HG03175 (cell line): ENCODE measurements around the gene TSFM.
"Not testable (repeated sequence)": the region's sequence is repeated elsewhere in the genome, so short reads cannot be mapped to it uniquely, and the experiment has no call there.

Experiments
- ATAC-seq: cut with Tn5 transposase; IDR thresholded peaks from one replicate; pipeline ENCODE4 v1.9.1; 2021; ENCODE audit warnings: mild to moderate bottlenecking, moderate library complexity; ENCODE audit not compliant: unreplicated experiment

The TSFM gene

DNA sequence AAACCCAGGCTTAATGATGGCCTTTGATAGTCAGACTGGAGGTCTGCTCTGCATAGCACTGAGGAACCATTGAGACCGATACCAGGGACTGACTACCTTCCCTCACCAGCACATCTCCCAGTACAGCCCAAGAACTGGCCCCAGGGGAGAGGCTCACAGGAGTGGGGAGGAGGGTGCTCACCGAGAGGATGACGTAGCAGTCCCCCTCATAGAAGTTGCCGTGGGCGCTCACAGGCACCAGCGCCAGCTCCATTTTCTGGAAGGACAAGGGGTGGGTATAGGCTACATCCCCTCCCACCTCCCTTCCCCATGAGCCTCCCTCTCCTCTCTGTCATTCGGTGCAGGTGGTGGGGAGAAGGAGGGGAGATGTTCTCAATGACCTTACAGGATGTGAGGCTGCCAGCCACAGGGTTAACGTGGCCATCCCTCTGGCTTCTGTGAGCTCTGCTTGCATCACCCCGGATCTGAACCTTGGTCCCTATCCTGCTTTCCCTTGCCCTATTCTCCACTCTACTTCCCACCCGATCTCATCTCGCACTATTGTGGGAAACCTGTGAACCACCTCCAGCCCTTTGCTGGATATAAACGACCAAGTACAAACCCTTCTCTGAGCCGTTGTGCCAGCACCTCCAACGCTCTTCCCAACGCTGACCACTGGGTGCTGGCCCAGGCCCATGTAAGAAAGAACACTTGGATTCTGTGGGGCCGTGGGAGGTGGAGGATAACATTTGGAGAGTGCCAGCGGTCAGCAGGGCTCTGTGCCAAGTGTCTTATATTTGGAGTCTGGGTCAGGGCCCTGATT, 31.6 kb downstream of the TSFM start:
- no peak for ATAC-seq

DNA sequence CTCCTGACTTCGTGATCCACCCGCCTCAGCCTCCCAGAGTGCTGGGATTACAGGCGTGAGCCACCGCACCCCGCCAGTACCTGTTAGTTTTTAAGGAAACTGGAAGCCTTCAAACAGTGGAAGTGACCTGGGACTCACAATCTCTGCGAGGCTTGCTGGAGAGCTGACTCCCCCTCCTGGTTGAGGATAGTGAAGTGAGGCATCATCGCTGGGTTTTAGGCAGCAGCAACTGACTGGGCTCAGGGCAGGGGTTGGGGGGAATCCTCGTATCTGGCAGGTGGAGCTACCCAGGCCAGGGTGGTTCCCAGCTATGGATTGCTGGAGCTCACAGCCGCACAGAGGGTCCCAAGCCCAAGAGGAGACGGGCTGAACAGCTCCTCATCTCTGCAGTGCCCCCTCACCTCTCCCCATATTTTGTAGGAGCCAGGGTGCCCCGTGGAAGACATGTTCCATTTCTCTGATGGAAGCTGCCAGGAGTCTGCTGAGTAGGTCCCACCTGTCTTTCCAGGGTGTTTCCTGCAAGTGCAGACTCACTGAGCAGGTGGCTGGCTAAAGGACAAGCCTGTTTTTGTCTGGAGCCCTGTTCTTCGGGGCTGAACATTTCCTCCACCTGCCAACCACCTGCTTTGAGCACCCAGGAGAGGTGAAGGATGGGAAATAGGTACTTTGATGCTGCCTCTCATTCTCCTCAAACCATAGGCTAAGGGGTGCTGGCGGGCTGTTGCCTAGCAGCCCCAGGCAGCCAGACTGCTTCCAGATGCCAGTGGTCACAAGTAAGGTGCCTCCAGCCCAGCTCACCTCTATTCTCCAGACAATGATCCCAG, 32.8 kb downstream of the TSFM start:
- no peak for ATAC-seq

DNA sequence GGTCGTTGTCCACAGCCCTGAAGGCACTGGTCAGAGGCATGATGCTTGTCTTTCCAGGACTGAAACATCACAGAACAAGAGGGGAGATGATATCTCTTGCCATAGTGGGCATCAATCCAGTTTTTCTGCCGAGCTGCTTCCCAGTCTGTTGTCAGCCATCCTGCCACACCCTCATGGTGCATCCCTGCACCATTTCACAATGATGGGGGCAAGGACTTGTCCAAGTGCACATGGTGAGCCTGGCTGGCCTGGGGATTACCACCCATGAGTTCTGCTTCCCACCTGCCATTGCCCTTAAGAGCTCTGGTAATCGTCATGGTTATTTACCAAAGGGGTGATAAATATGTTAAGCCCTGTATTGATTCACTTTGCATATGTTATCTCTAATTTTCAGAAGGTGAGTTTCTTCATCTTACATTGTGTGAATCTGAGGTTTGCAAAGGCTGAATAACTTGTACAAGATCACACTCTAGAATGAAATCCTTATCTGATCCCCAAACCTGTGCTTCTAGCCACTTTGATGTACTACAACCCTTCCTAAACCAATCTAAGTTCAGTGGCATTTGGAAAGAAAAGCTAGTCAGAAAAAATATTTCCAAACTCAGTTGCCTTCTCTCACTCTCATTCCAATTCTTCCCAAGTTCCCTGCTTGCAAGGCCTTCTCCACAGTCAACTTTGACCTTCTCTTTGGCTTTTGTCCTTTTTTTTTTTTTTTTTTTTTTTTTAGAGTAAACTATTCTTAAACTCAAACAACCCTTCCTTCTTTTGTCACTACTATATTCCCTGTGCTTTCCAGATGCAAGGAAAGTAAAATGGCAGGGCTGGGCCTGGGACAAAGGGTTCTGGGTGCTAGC, 33.6 kb downstream of the TSFM start:
- ATAC-seq: no peak

DNA sequence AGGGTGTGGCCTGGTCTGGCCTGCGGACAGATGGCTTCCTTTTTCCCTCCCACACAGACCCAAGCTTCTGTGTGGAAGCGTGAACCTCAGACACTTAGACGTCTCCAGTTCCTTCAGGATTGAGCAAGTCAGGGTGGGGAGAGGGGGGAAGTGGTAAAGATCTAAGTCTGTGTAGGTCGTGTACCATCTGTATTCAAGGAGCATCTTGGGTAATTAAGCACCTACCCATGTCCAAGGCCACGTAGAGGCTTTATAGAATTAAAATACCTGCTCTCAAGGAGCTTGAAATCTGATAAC, 34.2 kb downstream of the TSFM start:
- ATAC-seq: no peak

DNA sequence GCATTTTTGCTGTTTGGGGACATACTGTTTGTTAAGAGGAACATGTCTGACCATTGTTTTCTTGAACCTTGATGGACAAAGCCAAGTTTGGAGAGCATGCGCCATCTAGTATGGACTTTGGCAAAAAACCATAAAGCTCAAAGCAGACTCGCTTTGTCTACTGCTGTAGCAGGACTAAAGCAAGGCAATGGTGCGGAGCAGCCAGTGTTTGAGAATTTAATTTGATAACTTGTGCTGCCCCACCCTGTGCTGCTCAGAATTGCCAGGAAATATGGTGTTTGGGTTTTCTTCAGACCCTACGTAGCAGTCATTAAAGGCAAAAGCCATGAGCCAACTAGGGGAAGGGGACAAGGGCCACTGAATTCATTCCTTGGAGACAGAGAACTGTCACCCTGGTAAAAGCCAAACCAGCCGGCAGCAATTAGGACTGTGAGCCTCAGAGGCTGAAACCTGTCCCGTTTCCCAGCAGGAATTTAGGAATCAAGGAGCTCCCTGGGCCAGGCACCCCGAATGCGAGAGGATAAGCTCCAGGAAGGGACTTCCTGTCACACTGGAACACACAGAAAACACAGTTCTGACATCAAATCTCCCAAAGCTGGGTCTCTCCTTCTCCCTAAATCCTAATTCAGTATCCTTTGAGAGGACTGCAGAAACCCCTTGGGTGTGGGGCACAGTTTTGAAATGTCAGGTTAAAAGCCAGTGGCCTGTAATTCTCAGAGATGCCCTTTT, 34.8 kb downstream of the TSFM start:
- ATAC-seq: no peak

DNA sequence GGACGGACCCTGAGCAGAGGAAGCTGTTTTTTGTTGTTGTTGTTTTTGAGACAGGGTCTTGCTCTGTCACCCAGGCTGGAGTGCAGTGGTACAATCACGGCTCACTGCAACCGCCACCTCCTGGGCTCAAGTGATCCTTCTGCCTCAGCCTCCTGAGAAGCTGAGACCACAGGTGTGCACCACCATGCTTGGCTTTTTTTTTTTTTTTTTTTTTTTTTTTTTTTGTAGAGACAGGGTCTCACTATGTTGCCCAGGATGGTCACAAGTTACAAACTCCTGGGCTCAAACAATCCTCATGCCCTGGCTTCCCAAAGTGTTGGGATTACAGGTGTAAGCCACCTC, 35.4 kb downstream of the TSFM start:
- not testable (repeated sequence) for ATAC-seq

DNA sequence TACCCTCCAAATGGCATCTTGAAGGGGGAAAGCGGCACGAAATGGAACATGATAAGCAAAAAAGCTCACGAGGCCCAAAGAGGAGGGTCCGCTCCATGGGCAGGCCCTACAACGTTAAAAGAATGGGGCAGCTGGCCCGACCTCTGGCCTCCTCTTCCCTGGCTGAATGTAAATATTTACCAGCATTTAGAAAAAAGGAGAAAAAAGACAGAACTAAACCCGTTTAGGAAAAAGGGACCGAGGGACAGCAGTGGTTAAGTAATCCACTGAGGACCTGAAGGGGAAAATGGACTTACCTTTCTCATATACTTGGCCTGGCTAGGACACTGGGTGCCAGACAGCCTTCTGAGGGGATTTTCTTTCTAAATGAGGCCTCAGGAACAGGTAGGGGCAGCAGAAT, 37.5 kb downstream of the TSFM start:
- ATAC-seq: not testable (repeated sequence)

DNA sequence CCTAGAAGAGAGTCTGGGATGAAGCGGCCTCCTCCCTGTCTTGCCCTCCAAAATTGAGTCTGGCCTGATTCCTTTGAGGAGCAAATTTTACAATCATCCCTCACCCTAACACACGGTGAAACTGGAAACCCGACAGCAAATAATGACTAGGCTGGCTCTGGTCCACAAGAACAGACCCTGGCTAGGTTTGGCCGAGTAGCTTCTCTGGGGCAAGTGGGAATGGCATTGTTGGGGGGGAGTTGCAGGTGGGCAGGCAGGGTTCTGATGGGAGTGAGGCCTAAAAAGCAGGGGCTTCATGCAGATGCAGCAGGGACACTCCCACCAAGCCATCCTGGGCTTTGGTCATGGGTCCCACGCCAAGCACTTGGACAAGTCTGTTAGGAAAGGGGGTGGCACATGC, 38.4 kb downstream of the TSFM start:
- ATAC-seq: not testable (repeated sequence)

DNA sequence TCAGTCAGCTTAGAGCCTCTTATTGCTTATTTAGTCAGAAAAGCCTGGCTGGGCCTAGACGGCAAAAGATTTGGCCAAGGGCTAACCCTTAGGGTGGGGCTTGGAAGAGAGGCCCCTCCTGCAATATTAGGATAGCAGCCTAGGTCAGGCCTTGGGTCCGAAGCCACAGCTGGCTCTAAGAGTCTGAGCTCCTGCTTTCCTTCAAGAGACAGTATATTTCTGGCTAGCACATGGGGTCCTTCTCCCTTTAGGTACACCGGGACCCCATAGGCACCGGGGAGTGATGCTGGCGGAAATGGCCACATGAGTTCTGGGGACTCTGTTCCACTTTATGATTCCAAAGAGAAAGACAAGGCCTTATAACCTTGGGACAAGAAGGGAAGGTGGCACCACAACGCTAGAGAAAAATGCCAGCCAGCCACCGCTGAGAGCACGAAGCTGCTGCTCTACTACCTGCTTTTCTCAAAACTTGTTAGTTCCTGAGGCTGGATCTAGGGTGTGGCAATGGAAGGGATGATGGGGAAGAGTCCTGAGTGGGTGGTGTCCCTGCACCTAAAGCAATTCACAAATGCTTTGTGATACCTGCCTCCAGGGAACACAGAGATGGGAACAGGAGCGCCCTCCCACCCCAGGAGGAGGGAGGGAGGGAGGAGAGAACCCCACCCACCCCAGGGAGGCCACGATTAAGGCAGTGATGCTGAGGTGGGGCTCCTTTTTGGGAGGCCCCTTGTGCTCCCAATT, 39.1 kb downstream of the TSFM start:
- ATAC-seq: no peak

DNA sequence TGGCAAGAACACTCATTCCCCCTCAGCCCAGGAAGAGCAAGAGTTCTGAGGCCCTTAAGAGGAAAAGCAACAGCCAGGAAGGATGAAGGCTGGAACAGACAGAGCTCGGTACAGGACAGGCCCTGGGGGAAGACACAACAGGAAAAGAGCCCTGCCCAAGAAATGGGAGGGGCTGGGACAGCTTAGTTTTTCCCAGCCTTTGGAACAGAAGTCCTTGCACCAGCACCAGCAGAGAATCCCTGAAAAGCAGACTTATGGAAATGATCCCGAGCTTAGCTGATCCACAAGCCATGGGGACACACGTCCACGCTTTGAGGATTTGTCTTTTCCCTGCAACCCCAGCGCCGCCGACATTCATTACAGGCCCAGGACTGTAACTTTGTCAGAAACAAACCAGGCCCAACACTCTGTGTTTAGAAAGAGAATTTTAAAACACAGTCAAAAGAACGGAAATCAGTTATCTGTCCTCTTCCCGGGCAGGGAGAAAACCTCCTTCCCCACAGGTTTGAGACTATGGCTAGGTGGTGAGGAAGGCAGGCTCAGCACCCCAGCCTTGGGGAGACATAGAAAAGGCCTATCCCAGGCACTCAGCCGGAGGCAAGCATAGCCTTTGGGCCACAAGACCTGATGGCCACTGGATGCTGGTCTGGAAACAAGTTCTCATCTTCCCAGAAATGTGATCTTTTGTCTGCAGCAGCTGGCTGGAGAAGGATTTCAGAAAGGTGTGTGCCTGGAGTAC, 40.0 kb downstream of the TSFM start:
- ATAC-seq: no peak

DNA sequence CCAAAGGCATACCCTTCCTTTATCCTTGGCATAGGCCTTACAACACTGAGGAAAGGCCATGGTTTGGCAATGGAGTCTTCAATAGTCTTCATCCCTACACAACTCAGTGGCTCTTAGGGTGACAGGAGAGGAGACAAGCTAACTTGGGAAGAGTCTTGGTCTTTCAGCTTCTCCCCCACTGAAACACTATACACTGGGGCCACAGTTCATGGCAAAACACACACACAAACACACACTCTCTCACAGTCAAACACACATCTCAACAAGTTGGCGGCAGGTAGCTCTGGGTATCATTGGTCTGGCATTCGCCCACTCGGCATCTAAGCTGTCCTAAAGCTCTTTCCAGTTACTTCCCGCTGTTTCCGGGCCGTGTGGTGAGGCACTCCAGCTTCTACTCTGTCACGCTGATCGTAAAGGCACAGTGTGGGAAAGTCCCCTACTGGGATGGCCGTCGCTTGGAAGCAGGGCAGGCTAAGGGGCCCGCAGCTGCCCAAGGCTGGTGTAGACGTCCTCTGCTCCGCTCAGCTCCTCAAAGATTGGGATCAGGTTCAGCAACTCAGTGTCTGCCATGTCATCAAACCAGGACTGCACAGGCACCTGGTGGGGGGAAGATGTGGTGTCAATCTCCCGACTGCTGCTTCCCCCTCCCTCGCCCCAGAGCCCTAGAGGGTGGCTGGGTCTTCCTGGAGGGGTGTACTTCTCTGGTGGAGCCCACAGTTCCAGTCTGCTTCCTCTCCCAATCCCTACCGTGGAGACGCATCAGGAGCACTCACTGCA, 40.7 kb downstream of the TSFM start:
- ATAC-seq: no peak

DNA sequence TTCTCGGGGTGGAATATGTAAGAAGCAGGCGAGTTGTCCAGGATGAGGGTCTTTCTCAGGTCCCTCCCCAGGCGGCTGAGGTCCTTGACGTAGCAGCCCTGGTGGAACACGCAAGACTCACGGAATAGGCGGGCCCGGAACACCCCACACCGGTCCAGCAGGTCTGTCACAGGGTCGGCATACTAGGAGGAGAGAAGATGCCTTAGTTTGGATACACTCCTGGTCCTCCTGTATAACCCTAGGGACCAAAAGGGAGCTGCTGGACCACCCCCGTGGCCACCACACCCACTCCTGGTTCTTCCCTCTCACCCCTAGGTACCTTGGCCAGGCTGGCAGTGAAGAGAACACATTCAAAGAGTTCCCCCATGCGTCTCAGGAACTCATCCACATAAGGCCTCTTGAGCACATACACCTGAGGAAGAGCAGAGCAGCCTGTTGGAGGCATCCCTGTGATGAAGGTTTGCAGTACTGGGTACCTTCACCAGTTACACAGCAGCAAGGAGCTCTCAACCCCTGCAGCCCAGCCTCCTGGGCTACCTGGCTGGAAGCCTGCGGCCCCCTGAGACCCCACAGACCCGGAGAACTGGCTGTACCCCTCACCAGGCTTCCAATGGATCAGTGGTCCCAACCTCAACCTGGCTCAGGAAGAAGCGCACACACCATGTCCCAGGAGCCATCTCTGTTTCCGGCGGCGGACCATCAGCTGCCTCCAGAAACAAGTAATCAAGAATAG, 41.5 kb downstream of the TSFM start:
- no peak for ATAC-seq

DNA sequence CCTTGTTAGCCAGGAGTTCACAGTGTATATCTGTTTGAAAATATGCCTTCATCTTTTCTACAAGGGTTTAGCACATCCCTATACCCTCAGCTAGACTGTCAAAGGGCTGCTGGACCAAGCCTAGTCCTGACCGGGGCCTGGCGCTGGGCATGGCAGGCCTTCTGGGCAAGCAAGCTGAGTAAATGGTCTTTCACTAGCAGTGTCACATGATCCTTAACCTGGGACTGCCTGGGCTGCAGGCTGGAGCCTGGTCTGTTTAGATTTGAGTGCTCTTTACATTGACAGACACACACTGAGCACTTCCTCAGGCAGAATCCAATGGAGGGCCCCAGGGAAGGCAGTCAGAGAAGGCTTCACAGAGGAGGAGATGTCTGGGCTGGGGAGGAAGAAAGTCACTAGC, 42.9 kb downstream of the TSFM start:
- ATAC-seq: no peak

DNA sequence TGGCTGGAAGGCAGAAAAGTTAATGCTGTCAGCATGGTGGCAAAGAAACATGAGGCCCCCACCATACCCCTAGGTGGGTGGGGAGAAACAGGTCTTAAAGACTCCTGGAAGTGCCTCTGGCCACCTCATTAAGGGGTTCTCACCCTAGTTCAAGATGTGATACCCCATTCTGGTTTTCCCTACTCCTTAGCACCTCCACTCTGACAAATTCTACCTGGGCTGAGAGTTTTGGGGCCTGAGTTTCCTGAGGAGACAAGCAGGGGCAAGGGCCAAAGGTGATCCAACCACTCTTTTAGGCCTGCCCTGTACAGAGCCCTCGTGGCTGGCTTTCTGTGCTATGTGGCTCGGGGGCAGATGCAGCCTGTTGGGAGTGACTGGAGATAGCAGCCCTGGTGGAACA, 43.8 kb downstream of the TSFM start:
- no peak for ATAC-seq

DNA sequence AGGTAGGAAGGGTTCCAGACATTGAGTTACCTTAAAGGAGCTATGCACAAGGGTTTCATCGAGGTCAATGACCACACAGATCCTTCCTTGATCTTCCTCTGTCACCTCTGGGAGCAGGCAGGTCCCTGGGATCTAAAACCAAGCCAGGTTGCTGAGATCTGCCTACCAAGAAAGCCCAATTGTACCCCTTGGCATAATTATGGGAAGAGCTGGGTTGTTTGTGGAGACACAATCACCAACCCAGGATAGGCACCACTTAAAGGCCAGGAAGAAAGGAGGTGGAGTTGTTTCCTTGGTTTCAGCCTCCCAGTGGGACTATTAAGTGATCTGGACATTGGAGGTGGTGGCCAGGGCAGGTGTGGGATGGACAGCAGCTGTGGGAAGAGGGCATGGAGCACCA, 44.4 kb downstream of the TSFM start:
- ATAC-seq: no peak

DNA sequence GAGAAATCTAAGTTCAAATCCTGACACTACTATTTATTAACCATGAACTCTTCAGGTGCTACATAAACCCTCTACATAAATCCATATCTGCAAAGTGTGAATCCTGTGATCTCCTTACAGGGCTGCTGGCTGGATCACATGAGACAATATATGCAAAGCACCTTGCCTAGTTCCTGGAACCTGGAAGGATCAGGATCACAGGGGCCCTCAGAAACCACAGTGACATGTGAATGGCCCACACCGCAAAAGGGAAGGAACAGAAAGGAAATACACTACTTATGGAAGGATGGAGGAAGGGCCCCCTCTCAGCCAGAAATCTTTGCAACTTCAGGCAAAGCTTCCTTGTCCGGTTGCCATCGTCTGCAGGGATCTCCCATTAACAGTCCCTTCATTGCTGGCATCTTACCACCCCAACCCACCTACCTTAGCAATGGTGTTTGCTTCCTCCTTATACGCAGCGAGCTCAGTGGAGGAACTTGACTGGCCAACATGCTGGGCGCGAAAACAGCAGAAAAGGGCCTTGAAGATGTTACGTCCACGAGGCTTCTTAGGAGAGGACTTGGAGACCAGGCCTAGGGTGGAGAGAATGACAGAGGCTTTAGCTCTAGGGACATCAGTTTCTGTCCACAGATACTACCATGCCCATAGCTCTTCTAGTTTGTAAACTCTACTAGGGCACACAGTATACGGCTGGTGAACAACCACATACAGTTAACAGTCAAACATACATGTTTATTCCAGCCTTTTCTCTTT, 46.6 kb downstream of the TSFM start:
- no peak for ATAC-seq

DNA sequence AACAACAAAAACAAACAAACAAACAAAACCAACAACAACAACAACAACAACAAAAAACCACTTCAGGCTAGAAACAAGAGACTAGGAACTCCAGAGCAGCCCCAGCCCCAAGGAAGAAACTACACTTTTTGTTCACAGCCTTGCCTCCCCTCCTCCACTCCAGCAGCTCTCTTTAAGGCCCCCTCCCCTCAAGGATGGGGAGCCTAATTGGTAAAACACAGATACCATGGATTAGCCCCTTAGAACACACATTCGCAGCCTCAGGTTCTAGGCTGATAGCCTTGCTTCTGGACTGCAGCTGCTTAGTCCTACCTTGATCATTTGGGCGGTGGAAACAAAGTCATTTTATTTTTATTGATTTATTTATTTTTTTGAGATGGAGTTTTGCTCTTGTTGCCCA, 47.8 kb downstream of the TSFM start:
- no peak for ATAC-seq

DNA sequence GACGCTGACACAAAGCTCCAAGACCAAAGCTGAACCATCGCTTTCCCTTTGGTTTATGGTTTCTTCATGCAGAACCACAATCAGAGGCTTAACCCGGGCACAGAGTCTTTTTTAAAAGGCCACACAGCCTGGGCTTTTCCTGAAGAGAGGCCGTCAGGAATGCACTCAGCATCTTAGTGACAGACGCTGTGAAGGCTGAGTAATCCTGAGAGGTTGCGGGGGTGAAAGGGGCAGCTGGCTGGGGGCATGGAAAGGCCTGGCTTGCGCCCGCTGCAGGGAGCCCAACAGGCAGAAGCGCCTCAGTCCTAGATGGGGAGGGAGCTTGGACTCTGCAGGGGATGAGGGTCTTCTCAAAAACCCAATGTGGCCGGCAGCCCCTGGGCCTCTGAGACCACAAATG, 50.4 kb downstream of the TSFM start:
- no peak for ATAC-seq
